KMS-11 (cell line): ENCODE measurements around the gene FYN.

Experiments
- H2AFZ ChIP-seq: fragments of 200-600 bp; sonication (generic); 2 replicates; pipeline ENCODE4 v1.6.1; 2016; ENCODE audit warnings: antibody characterized with exemption, mixed run types, low read depth
- H3K27ac ChIP-seq: fragments of 200-600 bp; sonication (generic); 2 replicates; pipeline ENCODE4 v1.6.1; 2016; ENCODE audit warnings: mild to moderate bottlenecking, mixed run types
- H3K27me3 ChIP-seq: fragments of 200-600 bp; sonication (generic); 2 replicates; pipeline ENCODE4 v1.6.1; 2017; ENCODE audit warnings: mild to moderate bottlenecking, low read depth, mixed run types, moderate library complexity; ENCODE audit not compliant: insufficient read depth
- H3K36me3 ChIP-seq: fragments of 200-600 bp; sonication (generic); 2 replicates; pipeline ENCODE4 v1.6.1; 2017; ENCODE audit warnings: mild to moderate bottlenecking, mixed run types; ENCODE audit not compliant: insufficient read depth
- H3K4me1 ChIP-seq: fragments of 200-600 bp; sonication (generic); 2 replicates; pipeline ENCODE4 v1.6.1; 2016; ENCODE audit warnings: mild to moderate bottlenecking, low read depth, mixed run types; ENCODE audit not compliant: poor library complexity, severe bottlenecking
- H3K4me2 ChIP-seq: fragments of 200-600 bp; sonication (generic); 2 replicates; pipeline ENCODE4 v1.7.0; 2016; ENCODE audit warnings: mild to moderate bottlenecking, mixed run types
- H3K4me3 ChIP-seq: fragments of 200-600 bp; sonication (generic); IDR thresholded peaks from 2 replicates; pipeline ENCODE4 v1.6.1; 2017; ENCODE audit warnings: low read depth, low read length, mixed read lengths; ENCODE audit not compliant: insufficient read depth
- H3K79me2 ChIP-seq: fragments of 200-600 bp; sonication (generic); 2 replicates; pipeline ENCODE4 v1.6.1; 2016; ENCODE audit warnings: low read depth, mixed run types; ENCODE audit not compliant: insufficient read depth
- H3K9ac ChIP-seq: fragments of 200-600 bp; sonication (generic); 2 replicates; pipeline ENCODE4 v1.6.1; 2016; ENCODE audit warnings: mild to moderate bottlenecking, mixed run types
- H4K20me1 ChIP-seq: fragments of 200-600 bp; sonication (generic); 2 replicates; pipeline ENCODE4 v1.6.1; 2016; ENCODE audit warnings: mild to moderate bottlenecking, mixed run types; ENCODE audit not compliant: insufficient read depth
- CTCF ChIP-seq: fragments of 200-600 bp; sonication (generic); conservative IDR thresholded peaks from 2 replicates; pipeline ENCODE4 v1.6.1; 2017; ENCODE audit warnings: low read depth, mild to moderate bottlenecking, antibody characterized with exemption, low read length, moderate library complexity, mixed read lengths

Gene FYN

GRCh38 chr6:111918825-111919224, 45.6 kb upstream of the FYN start:
- Histone ChIP-seq H3K36me3 (no peaks in the 10 kb centered on the region), H3K4me2 (no peak overlapping the region), H2AFZ (no peak overlapping the region), H3K4me1 (peaks cover 18% of the 10 kb centered on the region), H3K9ac (no peak overlapping the region), H3K79me2 (no peaks in the 10 kb centered on the region), H3K27ac (no peak overlapping the region), H3K4me3 (no peak overlapping the region), H3K27me3 (no peaks in the 10 kb centered on the region), H4K20me1 (no peaks in the 10 kb centered on the region)
- no peak for TF ChIP-seq CTCF

GRCh38 chr6:111916747-111917146, 43.5 kb upstream of the FYN start:
- Histone ChIP-seq H3K4me1 (no peaks in the 10 kb centered on the region), H3K36me3 (no peaks in the 10 kb centered on the region), H3K4me2 (no peak overlapping the region), H3K27me3 (no peaks in the 10 kb centered on the region), H3K9ac (no peak overlapping the region), H3K79me2 (no peaks in the 10 kb centered on the region), H2AFZ (no peak overlapping the region), H4K20me1 (no peaks in the 10 kb centered on the region), H3K27ac (no peak overlapping the region), H3K4me3 (no peak overlapping the region)
- TF ChIP-seq CTCF, result no peak

GRCh38 chr6:111914617-111915016, 41.4 kb upstream of the FYN start:
- Histone ChIP-seq H2AFZ (no peak overlapping the region), H3K27me3 (no peaks in the 10 kb centered on the region), H3K36me3 (no peaks in the 10 kb centered on the region), H3K79me2 (no peaks in the 10 kb centered on the region), H3K4me1 (no peaks in the 10 kb centered on the region), H3K4me3 (no peak overlapping the region), H3K4me2 (no peak overlapping the region), H4K20me1 (no peaks in the 10 kb centered on the region), H3K9ac (no peak overlapping the region), H3K27ac (no peak overlapping the region)
- TF ChIP-seq CTCF, result no peak

GRCh38 chr6:111912904-111913303, 39.7 kb upstream of the FYN start:
- H3K4me3 ChIP-seq, result no peak overlapping the region
- no peak overlapping the region for H3K27ac ChIP-seq
- no peak for TF ChIP-seq CTCF
- no peak overlapping the region for H3K9ac ChIP-seq
- H3K27me3 ChIP-seq, result no peaks in the 10 kb centered on the region
- no peaks in the 10 kb centered on the region for H3K79me2 ChIP-seq
- no peak overlapping the region for H2AFZ ChIP-seq
- no peaks in the 10 kb centered on the region for H3K4me1 ChIP-seq
- no peak overlapping the region for H3K4me2 ChIP-seq
- H3K36me3 ChIP-seq, result no peaks in the 10 kb centered on the region
- H4K20me1 ChIP-seq, result no peaks in the 10 kb centered on the region

- no peak overlapping the region for H3K4me3 ChIP-seq
- H3K79me2 ChIP-seq, result no peaks in the 10 kb centered on the region
- TF ChIP-seq CTCF, result no peak
- H4K20me1 ChIP-seq, result no peaks in the 10 kb centered on the region
- H3K4me1 ChIP-seq, result no peaks in the 10 kb centered on the region
- no peak overlapping the region for H2AFZ ChIP-seq
- H3K27me3 ChIP-seq, result no peaks in the 10 kb centered on the region
- no peak overlapping the region for H3K27ac ChIP-seq
- no peaks in the 10 kb centered on the region for H3K36me3 ChIP-seq
- H3K4me2 ChIP-seq, result no peak overlapping the region
- H3K9ac ChIP-seq, result no peak overlapping the region
These were observed 38.2 kb upstream of the FYN start for GRCh38 chr6:111911428-111911827.
